Activated CD8-positive, alpha-beta T cell treated with anti-CD3 and anti-CD28 coated beads, Interleukin-2, amount 10 ng/mL, durations not matched to agents 7 days and 5 days (primary cell): Measurements from ENCODE around the gene TLR3. TPM values are rescaled to one million over a fixed set of nuclear protein-coding genes. Genes with fewer than 3 reads are reported as not detected.
A peak's percentile ranks its signal among the peaks of the same experiment; 100 is the strongest.

ENCODE experiments used
- ATAC-seq: fragments of 150-1000 bp; cut with Tn5 transposase; one replicate; pipeline ENCODE4 v1.10.0; 2021; ENCODE audit warnings: moderate library complexity
- CTCF ChIA-PET: fragments of 350-600 bp; sonication (Branson Sonifier 250); formaldehyde crosslinking; loops from one replicate; lab custom pipeline; 2021; ENCODE audit warnings: antibody characterized with exemption; lab: Charles Lee
- POLR2A ChIA-PET: fragments of 350-600 bp; sonication (Branson Sonifier 250); formaldehyde crosslinking; loops from one replicate; lab custom pipeline; 2021; ENCODE audit warnings: antibody characterized with exemption; lab: Charles Lee
- DNase-seq: peaks from one replicate; pipeline ENCODE4 v3.0.0-alpha.2; 2020
- H3K27ac Mint-ChIP-seq: one replicate; pipeline ENCODE4 v1.8.0; 2021; ENCODE audit warnings: mild to moderate bottlenecking, mixed read lengths
- H3K27me3 Mint-ChIP-seq: one replicate; pipeline ENCODE4 v1.8.0; 2021; ENCODE audit warnings: low read depth, mixed read lengths
- H3K36me3 Mint-ChIP-seq: one replicate; pipeline ENCODE4 v1.8.0; 2021; ENCODE audit warnings: low read depth, mixed read lengths
- H3K4me1 Mint-ChIP-seq: one replicate; pipeline ENCODE4 v1.8.0; 2021; ENCODE audit warnings: low read depth, mixed read lengths
- H3K4me3 Mint-ChIP-seq: one replicate; pipeline ENCODE4 v1.8.0; 2021; ENCODE audit warnings: mild to moderate bottlenecking, mixed read lengths
- H3K9me3 Mint-ChIP-seq: one replicate; pipeline ENCODE4 v1.8.0; 2022; ENCODE audit warnings: mixed read lengths; ENCODE audit not compliant: insufficient read depth
- total RNA-seq, 2 experiments: library from RNA; stranded (reverse); gene quantifications; one replicate each; pipeline ENCODE4 v1.2.3, GENCODE V29; 2021

Gene TLR3
- total RNA-seq, 2 experiments from 2014 or later, result 0.53 to 0.70 TPM

DNA sequence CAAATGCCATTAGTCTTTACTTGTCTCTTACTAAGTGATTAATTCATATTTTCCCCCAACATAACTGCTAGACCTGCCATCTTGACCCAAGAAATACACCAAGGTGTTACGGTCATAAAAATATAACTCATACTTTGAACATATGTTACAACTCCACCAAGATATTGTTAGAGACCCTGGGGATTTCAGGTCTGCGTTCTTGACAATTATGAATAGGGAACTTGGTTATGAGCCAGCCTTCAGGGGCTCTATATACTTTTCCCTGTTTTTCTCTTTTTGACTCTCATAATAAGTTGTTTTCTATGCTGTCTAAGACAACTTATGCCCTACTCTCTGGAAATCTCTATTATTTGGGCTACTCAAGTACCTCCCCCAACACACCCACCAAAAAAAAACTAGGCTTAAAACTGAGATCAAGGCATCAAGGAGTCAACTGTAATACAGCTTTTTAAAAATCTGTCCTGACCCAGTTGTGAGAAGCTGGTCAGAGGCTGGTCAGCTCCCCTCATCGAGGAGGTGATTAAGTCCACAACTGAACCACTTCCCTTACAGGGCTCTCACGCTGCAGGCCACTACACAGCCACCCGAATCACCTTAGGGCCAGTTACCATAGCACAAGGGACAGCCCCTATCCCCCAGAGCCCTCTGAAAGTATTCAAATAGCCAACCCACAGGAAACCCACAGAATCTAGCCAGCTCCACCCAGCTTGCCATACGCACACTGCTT is 10.5 kb upstream of the TLR3 start:
- Mint-ChIP-seq H3K27me3 (peaks cover 5% of the 10 kb centered on the region), H3K9me3 (peaks cover 8% of the 10 kb centered on the region), H3K4me1 (peaks cover 10% of the 10 kb centered on the region), H3K36me3 (peaks cover 2% of the 10 kb centered on the region), H3K4me3 (no peak overlapping the region), H3K27ac (no peak overlapping the region)
- ChIA-PET CTCF (no interaction called here), POLR2A (interaction anchor here (0.6 to 0.7 kb wide), 2 partner anchors 40 to 137 kb away, joined by 3 read pairs; no protein-coding TSS in a partner anchor)
- DNase-seq (peak; percentile 24), ATAC-seq (no peak)

GRCh38 chr4:186058980-186059316 is 10.0 kb upstream of the TLR3 start:
- ChIA-PET POLR2A (interaction anchor here (0.7 kb wide), 1 partner anchor 136 kb away, joined by 3 read pairs; no protein-coding TSS in a partner anchor), CTCF (no interaction called here)
- Mint-ChIP-seq H3K4me3 (no peak overlapping the region), H3K36me3 (peaks cover 2% of the 10 kb centered on the region), H3K9me3 (peaks cover 8% of the 10 kb centered on the region), H3K4me1 (peaks cover 10% of the 10 kb centered on the region), H3K27ac (no peak overlapping the region), H3K27me3 (peaks cover 5% of the 10 kb centered on the region)
- no peak for DNase-seq
- ATAC-seq, result no peak

GRCh38 chr4:186061921-186062320 is 7.0 kb upstream of the TLR3 start:
- Mint-ChIP-seq H3K9me3 (peaks cover 8% of the 10 kb centered on the region), H3K27ac (no peak overlapping the region), H3K4me1 (peaks cover 10% of the 10 kb centered on the region), H3K27me3 (peaks cover 7% of the 10 kb centered on the region), H3K36me3 (peaks cover 2% of the 10 kb centered on the region), H3K4me3 (no peak overlapping the region)
- ChIA-PET CTCF (interaction anchor here (0.8 kb wide), 1 partner anchor 23 kb away, joined by 3 read pairs; no protein-coding TSS in a partner anchor), POLR2A (no interaction called here)
- DNase-seq, result no peak
- ATAC-seq, result no peak

GRCh38 chr4:186067757-186068385 is 1.1 kb upstream of the TLR3 start:
- Mint-ChIP-seq H3K4me3 (peak overlapping the region; percentile 68), H3K9me3 (no peaks in the 10 kb centered on the region), H3K36me3 (no peaks in the 10 kb centered on the region), H3K4me1 (peaks cover 19% of the 10 kb centered on the region), H3K27ac (no peak overlapping the region), H3K27me3 (peaks cover 4% of the 10 kb centered on the region)
- POLR2A ChIA-PET, result interaction anchor here (0.7 to 0.8 kb wide), 2 partner anchors 124 to 240 kb away, joined by 3 read pairs; no protein-coding TSS in a partner anchor
- ATAC-seq (peak; percentile 70), DNase-seq (peak; percentile 62)
- CTCF ChIA-PET, result interaction anchor here (0.6 to 3.3 kb wide), 13 partner anchors 30 to 1223 kb away, joined by 3 to 34 read pairs (median 6); partner anchors contain the start of gene CYP4V2

GRCh38 chr4:186069729-186070128 is 773 bp downstream of the TLR3 start:
- ATAC-seq, result no peak
- peaks cover 4% of the 10 kb centered on the region for H3K27me3 Mint-ChIP-seq
- POLR2A ChIA-PET, result no interaction called here

DNA sequence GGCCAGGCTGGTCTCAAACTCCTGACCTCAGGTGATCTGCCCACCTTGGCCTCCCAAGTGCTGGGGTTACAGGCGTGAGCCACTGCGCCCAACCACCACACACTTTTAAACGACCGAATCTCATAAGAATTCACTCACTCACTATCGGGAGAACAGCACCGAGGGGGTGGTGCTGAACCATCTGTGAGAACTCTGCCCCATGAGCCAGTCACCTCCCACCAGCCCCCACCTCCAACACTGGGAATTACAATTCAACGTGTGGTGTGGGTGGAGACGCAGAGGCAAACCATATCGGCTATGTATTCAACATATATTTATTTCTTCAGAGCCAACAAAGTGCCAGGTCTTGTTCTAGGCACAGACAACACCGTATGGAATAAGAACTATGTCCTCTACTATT is 3.6 kb downstream of the TLR3 start:
- ATAC-seq, result no peak
- no peak overlapping the region for H3K27ac Mint-ChIP-seq
- no peak for DNase-seq

More at GRCh38 chr4:186069729-186070128, 773 bp downstream of the TLR3 start:
- H3K36me3 Mint-ChIP-seq, result no peaks in the 10 kb centered on the region
- H3K9me3 Mint-ChIP-seq, result no peaks in the 10 kb centered on the region
- peaks cover 19% of the 10 kb centered on the region for H3K4me1 Mint-ChIP-seq
- H3K4me3 Mint-ChIP-seq, result no peak overlapping the region
- no peak for DNase-seq
- CTCF ChIA-PET, result interaction anchor here (3.2 to 3.3 kb wide), 2 partner anchors 32 to 68 kb away, joined by 10 to 34 read pairs; no protein-coding TSS in a partner anchor
- no peak overlapping the region for H3K27ac Mint-ChIP-seq

DNA sequence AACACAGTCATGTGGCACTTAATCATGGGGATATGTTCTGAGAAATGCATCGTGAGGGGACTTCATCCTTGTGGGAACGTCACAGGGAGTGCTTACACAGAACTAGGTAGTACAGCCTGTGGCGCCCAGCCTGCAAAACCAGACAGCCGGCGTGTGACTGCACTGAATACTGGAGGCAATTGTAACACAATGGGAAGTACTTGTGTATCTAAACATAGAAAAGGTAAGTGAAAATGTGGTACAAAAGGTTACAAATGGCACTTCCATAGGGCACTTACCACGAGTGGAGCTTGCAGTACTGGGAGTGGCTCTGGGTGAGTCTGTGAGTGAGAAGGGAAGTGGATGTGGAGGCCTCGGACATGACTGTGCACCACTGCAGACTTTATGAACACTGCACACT is 5.2 kb downstream of the TLR3 start:
- Mint-ChIP-seq H3K36me3 (no peaks in the 10 kb centered on the region), H3K27me3 (peaks cover 2% of the 10 kb centered on the region), H3K27ac (no peak overlapping the region), H3K4me1 (peaks cover 7% of the 10 kb centered on the region), H3K9me3 (no peaks in the 10 kb centered on the region), H3K4me3 (no peak overlapping the region)
- ATAC-seq (no peak), DNase-seq (no peak)
- POLR2A ChIA-PET, result no interaction called here
- CTCF ChIA-PET, result no interaction called here

More for the DNA sequence above, 3.6 kb downstream of the TLR3 start:
- no peak overlapping the region for H3K4me3 Mint-ChIP-seq
- CTCF ChIA-PET, result interaction anchor here (0.5 kb wide), 1 partner anchor 84 kb away, joined by 3 read pairs; no protein-coding TSS in a partner anchor
- peaks cover 2% of the 10 kb centered on the region for H3K27me3 Mint-ChIP-seq
- H3K36me3 Mint-ChIP-seq, result no peaks in the 10 kb centered on the region
- H3K4me1 Mint-ChIP-seq, result peaks cover 19% of the 10 kb centered on the region
- H3K9me3 Mint-ChIP-seq, result no peaks in the 10 kb centered on the region
- POLR2A ChIA-PET, result no interaction called here

GRCh38 chr4:186078981-186079638 is 10.2 kb downstream of the TLR3 start:
- ATAC-seq (no peak), DNase-seq (no peak)
- no peaks in the 10 kb centered on the region for H3K36me3 Mint-ChIP-seq
- no peak overlapping the region for H3K27ac Mint-ChIP-seq
- H3K9me3 Mint-ChIP-seq, result no peaks in the 10 kb centered on the region
- no peaks in the 10 kb centered on the region for H3K4me1 Mint-ChIP-seq
- H3K27me3 Mint-ChIP-seq, result no peaks in the 10 kb centered on the region
- POLR2A ChIA-PET, result no interaction called here
- no peak overlapping the region for H3K4me3 Mint-ChIP-seq
- CTCF ChIA-PET, result no interaction called here

DNA sequence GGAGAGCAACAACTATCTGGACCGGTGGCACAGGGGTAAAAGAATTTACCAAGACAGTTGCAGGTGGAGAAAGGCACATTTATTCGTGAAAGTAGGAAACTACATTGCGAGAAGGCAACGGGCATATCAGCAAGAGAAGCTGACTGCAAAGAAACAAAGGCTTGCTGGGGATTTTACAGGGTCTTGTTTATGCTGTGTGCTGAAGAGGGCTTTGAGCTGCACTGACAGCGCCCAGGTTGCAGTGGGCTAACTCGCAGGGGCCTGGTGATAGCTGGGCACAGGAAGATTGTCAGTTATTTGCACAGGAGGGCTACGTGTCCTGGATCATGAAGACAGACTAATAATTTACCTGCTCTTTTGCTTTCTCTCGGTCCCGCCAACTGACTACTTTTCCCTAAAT is 10.7 kb downstream of the TLR3 start:
- H3K9me3 Mint-ChIP-seq, result no peaks in the 10 kb centered on the region

DNA sequence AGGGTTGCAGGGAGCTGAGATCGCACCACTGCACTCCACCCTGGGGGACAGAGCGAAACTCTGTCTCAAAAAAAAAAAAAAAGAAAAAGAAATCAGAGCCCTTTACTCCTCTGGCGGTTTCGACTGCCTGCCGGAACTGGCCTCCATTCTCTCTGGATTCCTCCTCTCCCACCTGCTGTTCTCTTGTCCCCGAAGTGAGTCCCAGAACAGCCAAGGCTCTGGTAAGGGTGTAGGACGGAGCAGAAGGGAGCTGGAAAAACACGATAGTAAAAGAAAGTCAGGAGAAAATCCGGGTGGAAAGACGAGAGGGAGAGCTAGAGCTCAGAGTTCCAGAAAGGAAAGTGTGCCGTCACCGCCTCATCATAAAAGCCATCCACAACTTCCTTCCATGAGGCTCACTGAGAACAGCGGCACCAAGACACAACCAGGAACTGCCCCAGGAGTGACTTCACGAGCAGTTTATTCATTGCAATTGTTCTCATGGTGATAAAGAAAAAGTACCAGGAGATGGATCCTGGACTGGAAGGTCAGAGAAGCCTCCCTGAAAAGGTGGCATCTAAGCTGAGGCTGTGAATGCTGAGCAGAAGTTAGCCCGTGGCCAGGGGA is 12.3 kb downstream of the TLR3 start:
- ChIA-PET CTCF (no interaction called here), POLR2A (no interaction called here)
- Mint-ChIP-seq H3K36me3 (no peaks in the 10 kb centered on the region), H3K4me1 (no peaks in the 10 kb centered on the region), H3K27ac (no peak overlapping the region), H3K4me3 (no peak overlapping the region), H3K9me3 (no peaks in the 10 kb centered on the region), H3K27me3 (no peaks in the 10 kb centered on the region)
- DNase-seq (no peak), ATAC-seq (no peak)

More for the DNA sequence above, 10.7 kb downstream of the TLR3 start:
- H3K36me3 Mint-ChIP-seq, result no peaks in the 10 kb centered on the region
- POLR2A ChIA-PET, result no interaction called here
- no peaks in the 10 kb centered on the region for H3K4me1 Mint-ChIP-seq
- no peaks in the 10 kb centered on the region for H3K27me3 Mint-ChIP-seq
- CTCF ChIA-PET, result no interaction called here
- H3K4me3 Mint-ChIP-seq, result no peak overlapping the region
- no peak for DNase-seq
- H3K27ac Mint-ChIP-seq, result no peak overlapping the region
- no peak for ATAC-seq

DNA sequence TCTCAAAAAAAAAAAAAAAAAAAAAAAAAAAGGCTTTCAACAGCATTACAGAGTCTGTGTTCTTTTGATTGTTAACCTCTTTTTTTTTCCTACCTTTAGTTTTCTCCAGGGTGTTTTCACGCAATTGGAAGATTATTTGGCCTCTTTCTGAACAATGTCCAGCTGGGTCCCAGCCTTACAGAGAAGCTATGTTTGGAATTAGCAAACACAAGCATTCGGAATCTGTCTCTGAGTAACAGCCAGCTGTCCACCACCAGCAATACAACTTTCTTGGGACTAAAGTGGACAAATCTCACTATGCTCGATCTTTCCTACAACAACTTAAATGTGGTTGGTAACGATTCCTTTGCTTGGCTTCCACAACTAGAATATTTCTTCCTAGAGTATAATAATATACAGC is 13.3 kb downstream of the TLR3 start:
- Mint-ChIP-seq H3K9me3 (no peaks in the 10 kb centered on the region), H3K27ac (no peak overlapping the region), H3K36me3 (no peaks in the 10 kb centered on the region), H3K4me1 (no peaks in the 10 kb centered on the region), H3K4me3 (no peak overlapping the region), H3K27me3 (no peaks in the 10 kb centered on the region)
- ChIA-PET POLR2A (no interaction called here), CTCF (no interaction called here)
- DNase-seq, result no peak
- no peak for ATAC-seq
